22Rv1 (cell line): ENCODE measurements around the gene SCMH1.

Experiments
- CTCF ChIP-seq: fragments of 450-650 bp; IDR thresholded peaks from 2 replicates; pipeline ENCODE4 v1.5.1; 2017; ENCODE audit warnings: mild to moderate bottlenecking
- ZFX ChIP-seq: fragments of 450-650 bp; IDR thresholded peaks from 2 replicates; pipeline ENCODE4 v1.6.1; 2017; ENCODE audit warnings: antibody characterized with exemption, borderline replicate concordance

GRCh38 chr1:41015281-41015896, 226.7 kb downstream of the SCMH1 start:
- TF ChIP-seq CTCF: no peak
- no peak for TF ChIP-seq ZFX
